Lower leg skin (tissue), 3 donors: ENCODE data around the gene INPP5F.

Experiments
- CTCF ChIP-seq, 3 donors: fragments of 450-650 bp; IDR thresholded peaks; one replicate each; pipeline ENCODE4 v1.5.1; 2016; ENCODE audit warnings: antibody characterized with exemption in 3 of 3, mild to moderate bottlenecking in 3 of 3, moderate library complexity in 2 of 3
- POLR2A ChIP-seq, 2 donors: fragments of 450-650 bp; IDR thresholded peaks; one replicate each; pipeline ENCODE4 v1.6.1; 2016 to 2017; ENCODE audit warnings: antibody characterized with exemption in 2 of 2, mild to moderate bottlenecking in 1 of 2, moderate library complexity in 1 of 2

GRCh38 chr10:119737823-119738222 is 12.0 kb downstream of the INPP5F start:
- TF ChIP-seq POLR2A (IDR thresholded peaks at IDR 0.05) (no peak), CTCF (IDR thresholded peaks at IDR 0.05) (no peak)
